ENCODE data around the gene ST6GALNAC5. TPM values are rescaled to one million over a fixed set of nuclear protein-coding genes. Genes with fewer than 3 reads are reported as not detected.
"Not testable (repeated sequence)": the region's sequence is repeated elsewhere in the genome, so short reads cannot be mapped to it uniquely, and the experiment has no call there.

ST6GALNAC5 gene
- not detected for polyA plus RNA-seq (2013, experiment 1 of 2)
- polyA plus RNA-seq (2013, experiment 2 of 2) = not detected

GRCh38 chr1:76867342-76868130, at the start of gene ST6GALNAC5:
Gene ST6GALNAC5 (plus strand): TSS chr1:76867480.
- Histone ChIP-seq H3K4ac (ENCODE audit: low read depth in 1 of 2, low read length in 2 of 2) (no peak within 1 kb of the TSS), H4K8ac (ENCODE audit: low read length) (no peak within 1 kb of the TSS), H2AFZ (ENCODE audit: low read depth, low read length) (no peak within 1 kb of the TSS), H3K4me1 (ENCODE audit: control insufficient read depth, insufficient read depth, low read depth, low read length) (peaks cover 18% of the 10 kb centered on the region), H3K4me3 (ENCODE audit: insufficient read depth in 1 of 2, low read depth in 1 of 2, low read length in 2 of 2) (peak within 1 kb of the TSS; percentile 51 to 83), H3K9ac (ENCODE audit: low read length) (peak within 1 kb of the TSS; percentile 61), H3K4me2 (ENCODE audit: low read length, poor library complexity, severe bottlenecking) (peak within 1 kb of the TSS; percentile 97), H2BK120ac (ENCODE audit: low read depth, low read length) (no peak within 1 kb of the TSS), H2BK12ac (ENCODE audit: low read length in 2 of 2) (no peak within 1 kb of the TSS), H3K23ac (ENCODE audit: low read length in 2 of 2) (peak within 1 kb of the TSS in 1 of 2 experiments; percentile 9), H3K79me1 (replicated peaks; ENCODE audit: low read length, poor library complexity, severe bottlenecking) (no peaks in the 10 kb centered on the region), H3K9me3 (ENCODE audit: control insufficient read depth, low read length) (no peaks in the 10 kb centered on the region), H3K27ac (ENCODE audit: low read length, poor library complexity, severe bottlenecking) (no peak within 1 kb of the TSS), H4K91ac (ENCODE audit: low read length) (no peak within 1 kb of the TSS), H3K36me3 (ENCODE audit: control insufficient read depth in 1 of 2, insufficient read depth in 2 of 2, low read depth in 1 of 2, low read length in 2 of 2) (no peaks in the 10 kb centered on the region), H2BK15ac (ENCODE audit: low read depth, poor library complexity, severe bottlenecking) (no peak within 1 kb of the TSS), H3K14ac (ENCODE audit: low read length in 2 of 2) (no peak within 1 kb of the TSS), H3K27me3 (ENCODE audit: control insufficient read depth in 1 of 2, insufficient read depth in 1 of 2, low read length in 2 of 2) (peaks cover 43 to 63% of the 10 kb centered on the region in 2 experiments), H2BK5ac (ENCODE audit: low read depth, low read length, poor library complexity, severe bottlenecking) (no peak within 1 kb of the TSS), H2AK5ac (ENCODE audit: low read length, severe bottlenecking) (no peak within 1 kb of the TSS), H3K18ac (ENCODE audit: low read depth in 1 of 2, low read length in 2 of 2) (no peak within 1 kb of the TSS)
- 1% methylated on average over 46 of the region's 50 CpGs for WGBS
- DNase-seq = peak; percentile 6

- Histone ChIP-seq H2BK15ac (ENCODE audit: low read depth, poor library complexity, severe bottlenecking) (no peak overlapping the region), H2BK120ac (ENCODE audit: low read depth, low read length) (no peak overlapping the region), H3K9ac (ENCODE audit: low read length) (no peak overlapping the region), H3K4me2 (ENCODE audit: low read length, poor library complexity, severe bottlenecking) (no peak overlapping the region), H3K27me3 (ENCODE audit: control insufficient read depth in 1 of 2, insufficient read depth in 1 of 2, low read length in 2 of 2) (peaks cover 8 to 15% of the 10 kb centered on the region in 2 experiments), H3K36me3 (ENCODE audit: control insufficient read depth in 1 of 2, insufficient read depth in 2 of 2, low read depth in 1 of 2, low read length in 2 of 2) (no peaks in the 10 kb centered on the region), H3K18ac (ENCODE audit: low read depth in 1 of 2, low read length in 2 of 2) (no peak overlapping the region), H3K27ac (ENCODE audit: low read length, poor library complexity, severe bottlenecking) (no peak overlapping the region), H3K14ac (ENCODE audit: low read length in 2 of 2) (no peak overlapping the region), H2BK5ac (ENCODE audit: low read depth, low read length, poor library complexity, severe bottlenecking) (no peak overlapping the region), H2AFZ (ENCODE audit: low read depth, low read length) (no peak overlapping the region), H4K8ac (ENCODE audit: low read length) (no peak overlapping the region), H3K4me1 (ENCODE audit: control insufficient read depth, insufficient read depth, low read depth, low read length) (no peaks in the 10 kb centered on the region), H3K9me3 (ENCODE audit: control insufficient read depth, low read length) (no peaks in the 10 kb centered on the region), H3K4me3 (ENCODE audit: insufficient read depth in 1 of 2, low read depth in 1 of 2, low read length in 2 of 2) (no peak overlapping the region), H3K4ac (ENCODE audit: low read depth in 1 of 2, low read length in 2 of 2) (no peak overlapping the region), H4K91ac (ENCODE audit: low read length) (no peak overlapping the region), H2BK12ac (ENCODE audit: low read length in 2 of 2) (no peak overlapping the region), H3K23ac (ENCODE audit: low read length in 2 of 2) (no peak overlapping the region), H2AK5ac (ENCODE audit: low read length, severe bottlenecking) (no peak overlapping the region), H3K79me1 (replicated peaks; ENCODE audit: low read length, poor library complexity, severe bottlenecking) (no peaks in the 10 kb centered on the region)
- DNase-seq = no peak
- whole genome bisulfite sequencing = 74% methylated on average over 2 of the region's 2 CpGs
Measured at GRCh38 chr1:76820028-76820427, 47.3 kb upstream of the ST6GALNAC5 start.

- H2AFZ ChIP-seq (ENCODE audit: low read depth, low read length); H3K27me3 ChIP-seq (ENCODE audit: control insufficient read depth in 1 of 2, insufficient read depth in 1 of 2, low read length in 2 of 2); H3K4me3 ChIP-seq (ENCODE audit: insufficient read depth in 1 of 2, low read depth in 1 of 2, low read length in 2 of 2); H2BK15ac ChIP-seq (ENCODE audit: low read depth, poor library complexity, severe bottlenecking); H3K14ac ChIP-seq (ENCODE audit: low read length in 2 of 2); H3K79me1 ChIP-seq (replicated peaks; ENCODE audit: low read length, poor library complexity, severe bottlenecking); H2BK5ac ChIP-seq (ENCODE audit: low read depth, low read length, poor library complexity, severe bottlenecking); DNase-seq; H2AK5ac ChIP-seq (ENCODE audit: low read length, severe bottlenecking); H3K23ac ChIP-seq (ENCODE audit: low read length in 2 of 2); H3K36me3 ChIP-seq (ENCODE audit: control insufficient read depth in 1 of 2, insufficient read depth in 2 of 2, low read depth in 1 of 2, low read length in 2 of 2); H3K4me2 ChIP-seq (ENCODE audit: low read length, poor library complexity, severe bottlenecking); H3K27ac ChIP-seq (ENCODE audit: low read length, poor library complexity, severe bottlenecking); H2BK120ac ChIP-seq (ENCODE audit: low read depth, low read length); H3K4me1 ChIP-seq (ENCODE audit: control insufficient read depth, insufficient read depth, low read depth, low read length); H3K4ac ChIP-seq (ENCODE audit: low read depth in 1 of 2, low read length in 2 of 2); H4K8ac ChIP-seq (ENCODE audit: low read length); H3K9me3 ChIP-seq (ENCODE audit: control insufficient read depth, low read length); H4K91ac ChIP-seq (ENCODE audit: low read length); H2BK12ac ChIP-seq (ENCODE audit: low read length in 2 of 2); H3K9ac ChIP-seq (ENCODE audit: low read length); H3K18ac ChIP-seq (ENCODE audit: low read depth in 1 of 2, low read length in 2 of 2): not testable (repeated sequence)
Measured at GRCh38 chr1:76822961-76823360, 44.3 kb upstream of the ST6GALNAC5 start.

GRCh38 chr1:76824106-76824505, 43.2 kb upstream of the ST6GALNAC5 start:
- no peak overlapping the region for H3K4me3 ChIP-seq (ENCODE audit: insufficient read depth in 1 of 2, low read depth in 1 of 2, low read length in 2 of 2)
- H2BK5ac ChIP-seq (ENCODE audit: low read depth, low read length, poor library complexity, severe bottlenecking) = no peak overlapping the region
- H3K27ac ChIP-seq (ENCODE audit: low read length, poor library complexity, severe bottlenecking) = no peak overlapping the region
- no peak overlapping the region for H3K23ac ChIP-seq (ENCODE audit: low read length in 2 of 2)
- no peaks in the 10 kb centered on the region for H3K79me1 ChIP-seq (replicated peaks; ENCODE audit: low read length, poor library complexity, severe bottlenecking)
- H2AFZ ChIP-seq (ENCODE audit: low read depth, low read length) = no peak overlapping the region
- no peaks in the 10 kb centered on the region for H3K27me3 ChIP-seq (ENCODE audit: control insufficient read depth in 1 of 2, insufficient read depth in 1 of 2, low read length in 2 of 2)
- no peak overlapping the region for H2BK15ac ChIP-seq (ENCODE audit: low read depth, poor library complexity, severe bottlenecking)
- no peak overlapping the region for H2BK12ac ChIP-seq (ENCODE audit: low read length in 2 of 2)
- H3K4ac ChIP-seq (ENCODE audit: low read depth in 1 of 2, low read length in 2 of 2) = no peak overlapping the region
- H3K4me2 ChIP-seq (ENCODE audit: low read length, poor library complexity, severe bottlenecking) = no peak overlapping the region
- H3K36me3 ChIP-seq (ENCODE audit: control insufficient read depth in 1 of 2, insufficient read depth in 2 of 2, low read depth in 1 of 2, low read length in 2 of 2) = no peaks in the 10 kb centered on the region
- no peaks in the 10 kb centered on the region for H3K4me1 ChIP-seq (ENCODE audit: control insufficient read depth, insufficient read depth, low read depth, low read length)
- H2BK120ac ChIP-seq (ENCODE audit: low read depth, low read length) = no peak overlapping the region
- no peak overlapping the region for H3K9ac ChIP-seq (ENCODE audit: low read length)
- no peak overlapping the region for H3K14ac ChIP-seq (ENCODE audit: low read length in 2 of 2)
- H4K8ac ChIP-seq (ENCODE audit: low read length) = no peak overlapping the region
- no peak for DNase-seq
- H2AK5ac ChIP-seq (ENCODE audit: low read length, severe bottlenecking) = no peak overlapping the region
- no peak overlapping the region for H4K91ac ChIP-seq (ENCODE audit: low read length)
- no peak overlapping the region for H3K18ac ChIP-seq (ENCODE audit: low read depth in 1 of 2, low read length in 2 of 2)
- no peaks in the 10 kb centered on the region for H3K9me3 ChIP-seq (ENCODE audit: control insufficient read depth, low read length)
